Breast epithelium (tissue), 4 donors: ENCODE measurements around the gene CDC14B. TPM values are rescaled to one million over a fixed set of nuclear protein-coding genes. Genes with fewer than 3 reads are reported as not detected.

ENCODE experiments used
- DNase-seq, 2 donors: peaks; one replicate each; pipeline ENCODE4 v3.0.0-alpha.2; 2019; ENCODE audit warnings: low spot score in 2 of 2
- H3K27ac ChIP-seq, 2 donors: fragments of 200-600 bp; sonication (generic) in 1 of 2; one replicate each; pipeline ENCODE4 v1.5.1; 2016 to 2019; ENCODE audit warnings: mild to moderate bottlenecking in 1 of 2
- H3K27me3 ChIP-seq, 2 donors: fragments of 200-600 bp; sonication (generic) in 1 of 2; one replicate each; pipeline versions ENCODE4 v1.5.1 to v1.6.0; 2017 to 2019; ENCODE audit warnings: control low read depth in 1 of 2, mild to moderate bottlenecking in 1 of 2
- H3K36me3 ChIP-seq: fragments of 200-600 bp; one replicate; pipeline ENCODE4 v1.5.1; 2019
- H3K4me1 ChIP-seq, 2 donors: fragments of 200-600 bp; sonication (generic); one replicate each; pipeline ENCODE4 v1.5.1; 2016 to 2019; ENCODE audit warnings: control low read depth in 1 of 2
- H3K4me3 ChIP-seq, 3 donors: fragments of 200-600 bp; sonication (generic); 1 replicate in 2 of 3; 2 replicates in 1 of 3; pipeline ENCODE4 v1.5.1; 2016 to 2019; ENCODE audit warnings: mild to moderate bottlenecking in 3 of 3, moderate library complexity in 2 of 3
- H3K9me3 ChIP-seq, 2 donors: fragments of 200-600 bp; sonication (generic) in 1 of 2; one replicate each; pipeline ENCODE4 v1.5.1; 2016 to 2019; ENCODE audit warnings: control low read depth in 1 of 2
- CTCF ChIP-seq, 3 donors: fragments of 450-650 bp; IDR thresholded peaks; one replicate each; pipeline ENCODE4 v1.5.1; 2016 to 2017; ENCODE audit warnings: antibody characterized with exemption in 3 of 3, mild to moderate bottlenecking in 3 of 3, moderate library complexity in 3 of 3
- POLR2A ChIP-seq: fragments of 450-650 bp; IDR thresholded peaks from one replicate; pipeline ENCODE4 v1.6.1; 2016; ENCODE audit warnings: antibody characterized with exemption, mild to moderate bottlenecking, moderate library complexity
- POLR2AphosphoS5 ChIP-seq, 3 donors: sonication (generic); formaldehyde crosslinking; IDR thresholded peaks; one replicate each; pipeline ENCODE4 v1.6.1; 2017; ENCODE audit warnings: antibody characterized with exemption in 3 of 3
- intact Hi-C: fragments of 100-400 bp; cut with DNase I; formaldehyde crosslinking; loops from one replicate; pipeline ENCODE4 v1.15.1; 2023; ENCODE audit warnings: low total_unique reads
- total RNA-seq, 3 donors: library from RNA; depleted of rRNA; stranded (reverse); fragments of >200 nt; gene quantifications; one replicate each; pipeline ENCODE4 v1.1.0, GENCODE V29; 2016

The CDC14B gene
- total RNA-seq, 3 donors from 2014 or later = 22.0 to 33.4 (median 23.9) TPM

- TF ChIP-seq CTCF (IDR thresholded peaks at IDR 0.05) = no peak
- no peak for TF ChIP-seq POLR2A
- TF ChIP-seq POLR2AphosphoS5 (IDR thresholded peaks at IDR 0.05) = no peak
- Histone ChIP-seq H3K4me1 (no peaks in the 10 kb centered on the region), H3K4me3 (no peak overlapping the region), H3K36me3 (no peaks in the 10 kb centered on the region), H3K27ac (no peak overlapping the region), H3K9me3 (no peaks in the 10 kb centered on the region), H3K27me3 (no peaks in the 10 kb centered on the region)
- DNase-seq = no peak
- intact Hi-C loops = no loop called here
These were observed 44.0 kb upstream of the CDC14B start for GRCh38 chr9:96663506-96664120.

- no peak overlapping the region for H3K27ac ChIP-seq
- no peaks in the 10 kb centered on the region for H3K36me3 ChIP-seq
- no peak for DNase-seq
These were observed 42.1 kb upstream of the CDC14B start for GRCh38 chr9:96661711-96662110.

GRCh38 chr9:96660692-96661248, 41.1 kb upstream of the CDC14B start:
- no peak overlapping the region for H3K27ac ChIP-seq
- H3K9me3 ChIP-seq = no peaks in the 10 kb centered on the region
- H3K36me3 ChIP-seq = no peaks in the 10 kb centered on the region
- H3K27me3 ChIP-seq = no peaks in the 10 kb centered on the region
- no peak overlapping the region for H3K4me3 ChIP-seq
- DNase-seq = no peak
- TF ChIP-seq CTCF (IDR thresholded peaks at IDR 0.05) = no peak
- no peak for TF ChIP-seq POLR2AphosphoS5 (IDR thresholded peaks at IDR 0.05)
- TF ChIP-seq POLR2A = no peak
- intact Hi-C loops = no loop called here
- H3K4me1 ChIP-seq = no peaks in the 10 kb centered on the region

More at GRCh38 chr9:96661711-96662110, 42.1 kb upstream of the CDC14B start:
- Histone ChIP-seq H3K27me3 (no peaks in the 10 kb centered on the region), H3K9me3 (no peaks in the 10 kb centered on the region), H3K4me1 (no peaks in the 10 kb centered on the region), H3K4me3 (no peak overlapping the region)
- intact Hi-C loops = no loop called here
- no peak for TF ChIP-seq POLR2A
- no peak for TF ChIP-seq POLR2AphosphoS5 (IDR thresholded peaks at IDR 0.05)
- TF ChIP-seq CTCF (IDR thresholded peaks at IDR 0.05) = no peak

DNA sequence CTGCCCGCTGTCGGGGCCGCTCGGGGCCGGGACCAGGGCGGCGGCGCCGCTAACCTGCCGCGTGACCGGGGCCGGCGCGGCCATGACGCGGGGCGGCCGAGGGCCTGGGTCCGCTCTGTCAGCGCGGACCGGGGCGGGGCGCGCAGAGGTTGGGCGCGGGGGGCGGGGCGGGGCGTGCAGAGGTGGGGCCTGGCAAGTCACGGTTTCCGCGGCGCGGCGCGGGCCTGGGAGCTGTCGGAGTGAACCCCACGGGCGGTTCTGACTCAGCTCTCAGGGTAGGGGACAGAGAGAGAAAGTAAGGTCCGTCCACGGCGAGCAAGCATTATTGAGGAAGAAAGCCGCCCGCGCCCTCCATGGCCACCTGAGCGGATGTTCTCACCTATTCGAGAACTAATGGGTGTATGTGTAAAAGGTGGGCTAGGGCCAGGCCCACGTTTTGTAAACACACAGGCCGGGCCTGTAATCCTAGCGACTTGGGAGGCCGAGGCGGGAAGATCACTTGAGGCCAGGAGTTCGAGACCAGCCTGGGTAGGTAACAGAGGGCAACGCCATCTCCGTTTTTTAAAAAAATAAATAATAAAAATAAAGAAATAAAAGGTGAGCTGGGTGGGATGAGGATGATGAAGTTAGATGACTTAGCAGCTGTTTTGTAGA, 35.7 kb upstream of the CDC14B start, which contains the start of gene PRXL2C:
PRXL2C (minus strand) TSS at position 120 of the 654 bp plus-strand sequence; CDS start at position 84, 36 bp downstream.
- TF ChIP-seq POLR2A (no peak), POLR2AphosphoS5 (IDR thresholded peaks at IDR 0.05) (peak in 1 of 3 donors; percentile 38)
- H3K4me1 ChIP-seq = no peaks in the 10 kb centered on the region
- H3K9me3 ChIP-seq = no peaks in the 10 kb centered on the region
- DNase-seq = peak; percentile 69 to 79
- H3K36me3 ChIP-seq = no peaks in the 10 kb centered on the region
- peak within 1 kb of the TSS; percentile 57 to 86 (median 72) for H3K4me3 ChIP-seq
- H3K27me3 ChIP-seq = no peaks in the 10 kb centered on the region
- intact Hi-C loops = no loop called here
- H3K27ac ChIP-seq = peak within 1 kb of the TSS; percentile 95 to 100

- intact Hi-C loops = no loop called here
- Histone ChIP-seq H3K36me3 (no peaks in the 10 kb centered on the region), H3K27ac (peak overlapping the region; percentile 95 to 100), H3K4me1 (no peaks in the 10 kb centered on the region), H3K27me3 (no peaks in the 10 kb centered on the region), H3K4me3 (peak overlapping the region; percentile 57 to 86 (median 72)), H3K9me3 (no peaks in the 10 kb centered on the region)
- TF ChIP-seq POLR2A = no peak
- TF ChIP-seq CTCF (IDR thresholded peaks at IDR 0.05) = peak in 1 of 3 donors; percentile 30
- peak; percentile 44 to 64 (median 54) for TF ChIP-seq POLR2AphosphoS5 (IDR thresholded peaks at IDR 0.05)
- DNase-seq = peak; percentile 65 to 76
These were observed 35.0 kb upstream of the CDC14B start for GRCh38 chr9:96654450-96655197.
